HG03060 (cell line): Measurements from ENCODE around the gene EIF2D.

ENCODE experiments used
- ATAC-seq: cut with Tn5 transposase; IDR thresholded peaks from one replicate; pipeline ENCODE4 v1.9.1; 2021; ENCODE audit warnings: low read depth, moderate number of reproducible peaks; ENCODE audit not compliant: unreplicated experiment

EIF2D gene

GRCh38 chr1:206551986-206552326 lies 60.3 kb downstream of the EIF2D start:
- no peak for ATAC-seq

GRCh38 chr1:206551296-206551985 lies 60.8 kb downstream of the EIF2D start:
- no peak for ATAC-seq

GRCh38 chr1:206550446-206550845 lies 61.8 kb downstream of the EIF2D start:
- no peak for ATAC-seq

- no peak for ATAC-seq
These were observed 65.2 kb downstream of the EIF2D start for GRCh38 chr1:206547104-206547503.

- ATAC-seq = no peak
These were observed 66.9 kb downstream of the EIF2D start for GRCh38 chr1:206545351-206545750.

GRCh38 chr1:206544562-206545257 lies 67.6 kb downstream of the EIF2D start:
- ATAC-seq = no peak
